ENCODE results near the gene ARHGAP5. TPM values are rescaled to one million over a fixed set of nuclear protein-coding genes. Genes with fewer than 3 reads are reported as not detected.

Gene ARHGAP5
- total RNA-seq, 2 donors from 2014 or later, result 52.7 to 58.4 TPM

DNA sequence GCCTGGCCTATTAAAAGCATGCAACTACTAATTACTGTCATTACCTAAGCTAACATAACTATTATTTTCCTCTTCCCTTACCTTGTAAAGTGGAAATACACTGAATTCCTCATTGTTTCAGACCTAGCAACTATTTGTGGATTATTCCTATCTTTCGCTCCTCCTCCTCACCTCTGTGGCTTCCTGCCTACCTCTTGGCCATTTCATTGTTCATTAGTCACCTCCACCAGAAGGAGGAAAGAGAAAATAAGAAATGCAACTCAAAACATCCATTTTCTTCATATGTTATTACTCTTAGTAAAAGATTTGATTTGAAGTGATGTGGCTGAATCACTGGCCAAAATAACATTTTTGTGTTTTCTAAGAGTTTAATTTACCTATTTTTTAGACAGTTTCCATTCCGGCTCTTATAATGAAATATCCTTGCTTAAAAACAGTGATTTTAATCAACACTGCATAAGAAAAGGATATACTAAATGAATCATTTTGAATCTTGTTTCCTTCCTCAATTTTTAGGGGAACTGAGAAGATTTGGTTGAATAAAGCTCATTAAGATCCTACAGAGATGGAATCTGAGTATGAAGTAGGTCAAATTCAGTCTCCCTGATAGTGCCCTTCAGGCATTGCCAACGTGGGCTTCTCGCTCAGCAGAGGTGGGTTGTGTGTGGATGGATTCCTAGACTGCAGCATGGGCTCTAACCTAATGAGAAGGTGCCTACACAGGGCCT is 27.6 kb upstream of the ARHGAP5 start:
- H3K27ac ChIP-seq, result no peak overlapping the region
- no peaks in the 10 kb centered on the region for H3K27me3 ChIP-seq
- H3K9me3 ChIP-seq, result no peaks in the 10 kb centered on the region
- H3K4me3 ChIP-seq, result no peak overlapping the region
- no peak for TF ChIP-seq POLR2A (IDR thresholded peaks at IDR 0.05)
- TF ChIP-seq, protein P1, sequence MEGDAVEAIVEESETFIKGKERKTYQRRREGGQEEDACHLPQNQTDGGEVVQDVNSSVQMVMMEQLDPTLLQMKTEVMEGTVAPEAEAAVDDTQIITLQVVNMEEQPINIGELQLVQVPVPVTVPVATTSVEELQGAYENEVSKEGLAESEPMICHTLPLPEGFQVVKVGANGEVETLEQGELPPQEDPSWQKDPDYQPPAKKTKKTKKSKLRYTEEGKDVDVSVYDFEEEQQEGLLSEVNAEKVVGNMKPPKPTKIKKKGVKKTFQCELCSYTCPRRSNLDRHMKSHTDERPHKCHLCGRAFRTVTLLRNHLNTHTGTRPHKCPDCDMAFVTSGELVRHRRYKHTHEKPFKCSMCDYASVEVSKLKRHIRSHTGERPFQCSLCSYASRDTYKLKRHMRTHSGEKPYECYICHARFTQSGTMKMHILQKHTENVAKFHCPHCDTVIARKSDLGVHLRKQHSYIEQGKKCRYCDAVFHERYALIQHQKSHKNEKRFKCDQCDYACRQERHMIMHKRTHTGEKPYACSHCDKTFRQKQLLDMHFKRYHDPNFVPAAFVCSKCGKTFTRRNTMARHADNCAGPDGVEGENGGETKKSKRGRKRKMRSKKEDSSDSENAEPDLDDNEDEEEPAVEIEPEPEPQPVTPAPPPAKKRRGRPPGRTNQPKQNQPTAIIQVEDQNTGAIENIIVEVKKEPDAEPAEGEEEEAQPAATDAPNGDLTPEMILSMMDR (IDR thresholded peaks at IDR 0.05), result no peak
- no peaks in the 10 kb centered on the region for H3K4me1 ChIP-seq
- H3K36me3 ChIP-seq (replicated peaks in 1 of 2; ENCODE audit: insufficient read depth in 1 of 2, low read depth in 2 of 2), result no peaks in the 10 kb centered on the region
- ATAC-seq, result no peak
- DNase-seq, result no peak
- WGBS, 2 donors, result 57 to 61% methylated on average over 4 of the region's 4 CpGs
- intact Hi-C loops (cut with DNase I), result no loop called here

DNA sequence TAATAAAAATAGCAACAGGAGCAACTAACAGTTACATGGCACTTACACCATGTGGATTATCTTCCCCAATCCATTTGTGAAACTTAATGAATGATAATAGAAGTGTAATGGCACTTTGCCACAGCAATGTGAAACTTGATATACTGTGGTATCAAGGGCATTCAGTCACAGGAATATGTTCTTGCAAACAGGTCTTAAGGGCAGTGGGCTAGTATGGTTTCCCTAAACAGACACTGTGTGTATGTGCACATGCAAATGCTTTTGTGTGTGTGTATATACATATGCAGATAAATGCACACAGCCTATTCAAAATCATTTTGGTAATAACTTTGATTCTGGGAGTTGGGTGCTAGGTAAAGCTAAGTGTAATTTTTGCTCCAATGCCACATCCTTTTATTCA is 26.2 kb upstream of the ARHGAP5 start:
- DNase-seq, result no peak
- Histone ChIP-seq H3K27ac (no peak overlapping the region), H3K4me3 (no peak overlapping the region), H3K4me1 (no peaks in the 10 kb centered on the region), H3K9me3 (no peaks in the 10 kb centered on the region), H3K27me3 (no peaks in the 10 kb centered on the region), H3K36me3 (replicated peaks in 1 of 2; ENCODE audit: insufficient read depth in 1 of 2, low read depth in 2 of 2) (no peaks in the 10 kb centered on the region)
- no peak for TF ChIP-seq POLR2A (IDR thresholded peaks at IDR 0.05)
- TF ChIP-seq, protein P1 (IDR thresholded peaks at IDR 0.05), result no peak
- intact Hi-C loops (cut with DNase I), result no loop called here
- ATAC-seq, result no peak

DNA sequence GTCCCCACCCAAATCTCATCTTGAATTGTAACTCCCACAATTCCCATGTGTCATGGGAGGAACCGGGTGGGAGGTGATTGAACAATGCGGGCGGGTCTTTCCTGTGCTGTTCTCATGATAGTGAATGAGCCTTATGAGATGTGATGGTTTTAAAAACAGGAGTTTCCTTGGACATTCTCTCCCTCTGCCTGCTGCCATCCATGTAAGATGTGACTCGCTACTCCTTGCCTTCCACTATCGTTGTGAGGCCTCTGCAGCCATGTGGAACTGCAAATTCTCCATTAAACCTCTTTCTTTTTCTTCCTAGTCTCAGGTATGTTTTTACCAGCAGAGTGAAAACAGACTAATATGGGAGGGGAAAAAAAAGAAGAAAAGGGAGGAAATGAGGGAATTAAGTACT is 22.6 kb upstream of the ARHGAP5 start:
- H3K27me3 ChIP-seq, result no peaks in the 10 kb centered on the region
- no peaks in the 10 kb centered on the region for H3K4me1 ChIP-seq
- no peak overlapping the region for H3K27ac ChIP-seq
- H3K4me3 ChIP-seq, result no peak overlapping the region
- no peak for TF ChIP-seq POLR2A (IDR thresholded peaks at IDR 0.05)
- TF ChIP-seq, protein P1 (IDR thresholded peaks at IDR 0.05), result no peak
- no peaks in the 10 kb centered on the region for H3K9me3 ChIP-seq
- ATAC-seq, result no peak
- 91 to 93% methylated on average over 5 of the region's 5 CpGs for WGBS, 2 donors
- intact Hi-C loops (cut with DNase I), result no loop called here
- H3K36me3 ChIP-seq (replicated peaks in 1 of 2; ENCODE audit: insufficient read depth in 1 of 2, low read depth in 2 of 2), result no peaks in the 10 kb centered on the region
- no peak for DNase-seq

DNA sequence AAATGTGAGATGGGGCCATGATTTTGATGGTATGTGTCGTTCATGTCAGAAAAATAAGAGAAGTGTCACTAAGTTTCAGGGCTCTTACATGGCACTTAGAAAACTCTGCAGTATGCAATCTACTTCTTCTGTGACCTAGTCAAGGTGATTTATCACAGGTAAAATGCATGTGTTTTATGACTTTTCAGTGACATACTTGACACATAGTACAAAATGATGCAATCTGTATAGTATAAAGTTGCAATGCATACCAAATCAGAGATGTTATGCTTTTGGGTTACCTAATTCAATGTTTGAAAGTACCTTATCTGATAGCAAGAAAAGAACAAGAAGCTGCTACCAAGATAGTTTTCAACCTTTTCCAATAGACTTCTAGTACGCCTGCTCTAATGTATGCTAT is 21.9 kb upstream of the ARHGAP5 start:
- TF ChIP-seq, protein P1 (IDR thresholded peaks at IDR 0.05), result no peak
- TF ChIP-seq POLR2A (IDR thresholded peaks at IDR 0.05), result no peak
- ATAC-seq, result no peak
- Histone ChIP-seq H3K27ac (no peak overlapping the region), H3K36me3 (replicated peaks in 1 of 2; ENCODE audit: insufficient read depth in 1 of 2, low read depth in 2 of 2) (no peaks in the 10 kb centered on the region), H3K9me3 (no peaks in the 10 kb centered on the region), H3K4me1 (no peaks in the 10 kb centered on the region), H3K27me3 (no peaks in the 10 kb centered on the region), H3K4me3 (no peak overlapping the region)
- no peak for DNase-seq
- WGBS, 2 donors, result 45 to 51% methylated on average over 2 of the region's 2 CpGs
- intact Hi-C loops (cut with DNase I), result no loop called here

DNA sequence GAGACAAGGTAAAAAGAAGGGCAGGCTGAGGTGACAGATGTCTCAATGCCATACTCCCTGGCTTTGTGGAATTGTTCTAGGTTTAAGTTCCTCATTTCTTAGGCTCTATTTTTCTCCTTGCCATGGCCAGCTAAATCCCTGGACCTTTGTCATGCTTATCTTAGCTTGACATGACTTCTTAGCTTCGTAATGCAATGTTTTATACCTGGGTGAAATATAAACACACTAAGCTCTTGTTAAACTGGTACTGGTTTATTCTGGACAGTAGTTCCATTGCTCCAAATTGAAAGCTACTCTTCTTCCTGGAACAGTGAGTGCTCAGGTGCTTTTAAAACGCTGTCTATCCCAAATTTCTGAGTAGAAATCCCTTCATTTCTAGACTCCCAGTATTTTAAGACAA is 17.4 kb upstream of the ARHGAP5 start:
- Histone ChIP-seq H3K27me3 (no peaks in the 10 kb centered on the region), H3K27ac (no peak overlapping the region), H3K36me3 (replicated peaks in 1 of 2; ENCODE audit: insufficient read depth in 1 of 2, low read depth in 2 of 2) (no peaks in the 10 kb centered on the region), H3K4me3 (no peak overlapping the region), H3K4me1 (no peaks in the 10 kb centered on the region), H3K9me3 (no peaks in the 10 kb centered on the region)
- TF ChIP-seq, protein P1 (IDR thresholded peaks at IDR 0.05), result no peak
- TF ChIP-seq POLR2A (IDR thresholded peaks at IDR 0.05), result no peak
- DNase-seq (no peak), ATAC-seq (no peak)
- WGBS, 2 donors, result 39 to 54% methylated on average over 2 of the region's 2 CpGs
- intact Hi-C loops (cut with DNase I), result no loop called here

All from body of pancreas (tissue), 4 donors.